ENCODE data around the gene HIGD1C. TPM values are rescaled to one million over a fixed set of nuclear protein-coding genes. Genes with fewer than 3 reads are reported as not detected.
"Not testable (repeated sequence)": the region's sequence is repeated elsewhere in the genome, so short reads cannot be mapped to it uniquely, and the experiment has no call there.

Gene HIGD1C
- total and polyA plus RNA-seq, 8 donors = not detected

DNA sequence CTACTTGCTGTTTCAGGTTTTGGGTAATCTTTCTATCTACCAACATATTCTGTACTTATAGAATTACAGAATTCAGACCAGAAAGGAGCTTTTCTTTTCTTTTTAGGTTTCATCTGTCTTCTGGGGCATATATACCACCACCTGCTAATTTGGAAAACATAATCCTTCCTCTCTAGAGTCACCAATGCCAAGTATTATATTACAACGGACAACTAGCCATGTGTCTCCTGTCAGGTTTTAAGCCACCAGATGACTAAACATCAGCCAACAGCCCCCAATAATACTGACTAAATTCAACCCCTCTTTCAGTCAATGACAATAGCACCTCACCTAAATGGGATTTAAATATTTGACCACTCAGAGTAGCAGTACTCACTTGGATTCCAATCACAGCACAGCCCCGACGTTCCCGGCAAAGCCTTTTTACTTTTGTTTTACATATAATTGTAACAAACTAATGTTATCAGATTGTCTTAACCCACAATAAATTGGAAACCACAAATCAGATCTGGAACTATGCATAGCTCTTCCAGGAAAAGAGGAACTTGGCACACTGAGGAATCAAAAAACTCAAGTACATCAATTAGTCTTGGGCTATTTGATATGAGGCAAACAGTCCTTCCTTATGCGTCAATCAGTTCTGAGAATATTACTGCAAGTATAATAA lies 60.4 kb downstream of the HIGD1C start:
- Histone ChIP-seq H3K4me3 (no peak overlapping the region), H3K36me3 (peaks cover 0 to 3% (median 0%) of the 10 kb centered on the region in 3 donors), H3K27ac (no peak overlapping the region), H3K27me3 (no peaks in the 10 kb centered on the region), H3K4me1 (peaks cover 2 to 12% (median 9%) of the 10 kb centered on the region in 3 donors), H3K9me3 (no peaks in the 10 kb centered on the region)
- DNase-seq (no peak), FAIRE-seq (no peak), ATAC-seq (peak in 2 of 4 donors; percentile 29 to 36)
- intact Hi-C loops (cut with DNase I) = no loop called here
- no peak for TF ChIP-seq CTCF (IDR thresholded peaks at IDR 0.05)
- 59 to 67% methylated on average over 5 of the region's 5 CpGs for WGBS, 2 donors

DNA sequence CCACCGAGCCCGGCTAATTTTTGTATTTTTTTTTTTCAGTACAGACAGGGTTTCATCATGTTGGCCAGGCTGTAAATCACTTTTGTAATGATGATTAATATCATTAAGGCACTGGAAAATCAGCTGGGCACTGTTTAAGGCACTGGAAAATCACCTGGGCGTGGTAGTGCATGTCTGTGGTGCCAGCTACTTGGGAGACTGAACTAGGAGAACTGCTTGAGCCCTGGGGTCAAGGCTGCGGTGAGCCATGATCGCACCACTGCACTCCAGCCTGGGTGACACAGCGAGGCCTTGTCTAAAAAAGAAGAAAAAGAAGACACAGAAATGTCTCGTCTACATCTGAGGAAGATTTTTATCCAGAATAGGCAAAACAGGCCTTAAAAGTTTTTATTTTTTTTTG lies 61.1 kb downstream of the HIGD1C start:
- H3K36me3 ChIP-seq = peaks cover 0 to under 1% (median 0%) of the 10 kb centered on the region in 3 donors
- H3K27me3 ChIP-seq = no peaks in the 10 kb centered on the region
- H3K4me3 ChIP-seq = no peak overlapping the region
- ATAC-seq (no peak), DNase-seq (no peak), FAIRE-seq (no peak)
- 92 to 93% methylated on average over 7 of the region's 7 CpGs for WGBS, 2 donors
- no peak for TF ChIP-seq CTCF (IDR thresholded peaks at IDR 0.05)
- H3K9me3 ChIP-seq = no peaks in the 10 kb centered on the region
- no peak overlapping the region for H3K27ac ChIP-seq
- H3K4me1 ChIP-seq = peaks cover 2 to 12% (median 9%) of the 10 kb centered on the region in 3 donors
- intact Hi-C loops (cut with DNase I) = no loop called here

DNA sequence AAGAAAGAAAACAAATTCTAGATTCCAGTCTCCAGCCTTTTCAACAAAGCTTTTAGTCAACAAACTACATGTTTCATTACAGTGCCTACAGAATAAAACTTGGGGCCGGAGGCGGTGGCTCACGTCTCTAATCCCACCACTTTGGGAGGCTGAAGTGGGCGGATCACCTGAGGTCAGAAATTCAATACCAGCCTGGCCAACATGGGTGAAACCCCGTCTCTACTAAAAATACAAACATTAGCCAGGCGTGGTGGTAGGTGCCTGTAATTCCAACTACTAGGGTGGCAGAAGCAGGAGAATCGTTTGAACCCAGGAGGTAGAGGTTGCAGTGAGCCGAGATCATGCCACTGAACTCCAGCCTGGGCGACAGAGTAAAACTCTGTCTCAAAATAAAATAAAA lies 62.1 kb downstream of the HIGD1C start:
- FAIRE-seq; intact Hi-C loops (cut with DNase I); H3K36me3 ChIP-seq; H3K4me3 ChIP-seq; H3K27ac ChIP-seq; DNase-seq; ATAC-seq; H3K9me3 ChIP-seq; H3K27me3 ChIP-seq: not testable (repeated sequence)
- 87 to 89% methylated on average over 9 of the region's 9 CpGs for WGBS, 2 donors
- H3K4me1 ChIP-seq = peaks cover 2 to 12% (median 9%) of the 10 kb centered on the region in 3 donors

- FAIRE-seq (no peak), ATAC-seq (no peak), DNase-seq (no peak)
- TF ChIP-seq CTCF (IDR thresholded peaks at IDR 0.05) = no peak
- Histone ChIP-seq H3K4me1 (peaks cover 0 to 18% (median 14%) of the 10 kb centered on the region in 3 donors), H3K36me3 (no peaks in the 10 kb centered on the region), H3K27me3 (no peaks in the 10 kb centered on the region), H3K9me3 (no peaks in the 10 kb centered on the region), H3K4me3 (no peak overlapping the region), H3K27ac (no peak overlapping the region)
- intact Hi-C loops (cut with DNase I) = no loop called here
Observed at GRCh38 chr12:51017452-51017851, 65.1 kb downstream of the HIGD1C start.

DNA sequence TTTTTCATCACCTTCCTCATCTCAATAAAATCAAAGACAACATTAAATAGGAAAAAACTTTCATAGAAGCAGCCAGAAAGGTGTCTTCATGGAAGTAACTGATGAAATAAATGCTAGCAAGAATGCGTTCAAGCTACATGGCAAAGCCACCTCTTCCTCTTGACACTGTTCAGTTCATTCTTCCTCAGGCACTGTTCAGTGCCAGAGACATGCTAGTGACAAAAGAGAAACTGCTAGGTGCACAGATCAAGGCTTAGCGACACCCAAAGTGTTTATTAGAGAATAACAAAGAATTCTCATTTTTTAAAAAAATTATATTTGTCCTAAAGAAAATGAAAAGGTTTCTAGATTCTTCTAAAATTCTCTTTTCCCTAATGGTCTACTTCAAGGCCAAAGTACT lies 66.6 kb downstream of the HIGD1C start:
- peaks cover 11 to 28% (median 20%) of the 10 kb centered on the region in 3 donors for H3K4me1 ChIP-seq
- 94 to 95% methylated on average over 2 of the region's 2 CpGs for WGBS, 2 donors

More for the DNA sequence above, 66.6 kb downstream of the HIGD1C start:
- no peak for FAIRE-seq
- H3K27me3 ChIP-seq = no peaks in the 10 kb centered on the region
- intact Hi-C loops (cut with DNase I) = no loop called here
- no peak overlapping the region for H3K27ac ChIP-seq
- no peak overlapping the region for H3K4me3 ChIP-seq
- no peaks in the 10 kb centered on the region for H3K9me3 ChIP-seq
- H3K36me3 ChIP-seq = no peaks in the 10 kb centered on the region
- no peak for TF ChIP-seq CTCF (IDR thresholded peaks at IDR 0.05)
- DNase-seq = no peak
- ATAC-seq = no peak
